GM12874 (cell line): ENCODE measurements around the gene SYTL2.

Experiments used
- CTCF ChIP-seq: IDR thresholded peaks from 2 replicates; pipeline ENCODE4 v1.5.1; 2011; ENCODE audit warnings: low read depth, mild to moderate bottlenecking, control low read depth, low read length, moderate library complexity; ENCODE audit not compliant: insufficient read depth

The SYTL2 gene, protein sequence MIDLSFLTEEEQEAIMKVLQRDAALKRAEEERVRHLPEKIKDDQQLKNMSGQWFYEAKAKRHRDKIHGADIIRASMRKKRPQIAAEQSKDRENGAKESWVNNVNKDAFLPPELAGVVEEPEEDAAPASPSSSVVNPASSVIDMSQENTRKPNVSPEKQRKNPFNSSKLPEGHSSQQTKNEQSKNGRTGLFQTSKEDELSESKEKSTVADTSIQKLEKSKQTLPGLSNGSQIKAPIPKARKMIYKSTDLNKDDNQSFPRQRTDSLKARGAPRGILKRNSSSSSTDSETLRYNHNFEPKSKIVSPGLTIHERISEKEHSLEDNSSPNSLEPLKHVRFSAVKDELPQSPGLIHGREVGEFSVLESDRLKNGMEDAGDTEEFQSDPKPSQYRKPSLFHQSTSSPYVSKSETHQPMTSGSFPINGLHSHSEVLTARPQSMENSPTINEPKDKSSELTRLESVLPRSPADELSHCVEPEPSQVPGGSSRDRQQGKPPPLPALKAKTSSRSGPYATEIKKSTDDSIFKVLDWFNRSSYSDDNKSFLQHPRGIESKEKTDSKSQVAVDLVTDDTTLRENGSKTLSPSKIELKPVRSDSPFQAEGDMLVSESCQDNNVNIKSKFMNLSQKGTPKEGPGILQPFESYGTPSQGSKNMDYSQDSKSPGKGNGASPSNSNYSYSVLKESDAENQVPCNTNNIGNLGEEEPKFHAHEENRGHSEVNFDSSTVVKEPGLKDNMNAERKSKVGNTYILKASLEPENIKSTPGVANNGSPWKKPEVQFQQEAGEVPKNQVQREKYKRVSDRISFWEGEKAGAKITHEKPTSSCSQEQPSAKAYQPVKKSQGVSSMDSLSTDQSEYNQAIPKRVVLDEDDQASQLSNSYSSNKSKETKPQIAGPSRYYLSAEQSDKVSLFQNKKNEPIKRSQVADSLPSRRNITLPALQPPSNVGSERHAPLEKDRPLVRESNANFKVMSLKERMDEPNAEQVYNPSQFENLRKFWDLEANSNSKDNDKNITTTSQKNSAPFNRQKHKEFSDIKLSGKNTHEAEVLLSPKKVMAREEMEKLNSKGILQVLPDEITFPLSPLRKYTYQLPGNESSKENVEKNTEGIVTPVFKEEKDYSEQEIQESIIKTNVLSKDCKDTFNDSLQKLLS (N-terminal part only)

GRCh38 chr11:85810871-85811611, at the start of gene SYTL2:
TSS of gene SYTL2 (minus strand) at chr11:85811141. CDS start at chr11:85757725, 53,416 bp downstream.
- no peak for TF ChIP-seq CTCF

DNA sequence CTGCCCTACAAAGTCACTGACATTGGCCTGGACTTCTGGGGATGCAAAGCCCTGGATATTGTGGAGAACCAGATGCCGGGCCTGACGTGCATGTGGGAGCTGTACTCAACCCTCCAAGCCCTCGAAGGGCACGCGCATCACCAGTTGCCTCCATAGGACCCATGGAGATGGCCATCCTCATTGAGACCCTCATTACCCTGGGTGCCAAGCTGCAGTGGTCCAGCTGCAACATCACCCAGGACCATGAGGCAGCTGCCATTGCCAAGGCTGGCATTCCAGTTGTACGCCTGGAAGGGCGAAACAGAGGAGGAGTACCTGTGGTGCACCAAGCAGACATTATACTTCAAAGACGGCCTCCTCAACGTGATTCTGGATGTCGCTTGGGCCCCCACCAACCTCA, 46.2 kb upstream of the SYTL2 start:
- no peak for TF ChIP-seq CTCF

DNA sequence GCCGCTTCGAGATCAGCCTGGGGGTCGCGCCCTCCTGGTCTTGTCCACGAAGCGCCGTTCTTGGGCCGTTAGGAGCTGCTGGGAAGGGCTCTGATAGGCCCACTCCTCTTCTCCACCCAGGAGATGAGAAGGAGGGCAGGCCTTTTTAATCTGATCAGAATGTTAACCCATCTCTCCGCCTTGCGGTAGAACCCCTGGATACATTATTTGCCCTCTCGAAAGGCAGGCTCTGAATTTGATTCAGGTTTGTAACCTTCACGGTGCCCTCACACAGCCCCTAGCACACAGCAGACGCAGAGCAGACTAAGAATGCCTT, 44.4 kb upstream of the SYTL2 start, which contains the start of gene CCDC83:
CCDC83 (plus strand) TSS at position 43 of the 316 bp plus-strand sequence. CDS start 9,741 bp downstream, outside the sequence.
- no peak for TF ChIP-seq CTCF

DNA sequence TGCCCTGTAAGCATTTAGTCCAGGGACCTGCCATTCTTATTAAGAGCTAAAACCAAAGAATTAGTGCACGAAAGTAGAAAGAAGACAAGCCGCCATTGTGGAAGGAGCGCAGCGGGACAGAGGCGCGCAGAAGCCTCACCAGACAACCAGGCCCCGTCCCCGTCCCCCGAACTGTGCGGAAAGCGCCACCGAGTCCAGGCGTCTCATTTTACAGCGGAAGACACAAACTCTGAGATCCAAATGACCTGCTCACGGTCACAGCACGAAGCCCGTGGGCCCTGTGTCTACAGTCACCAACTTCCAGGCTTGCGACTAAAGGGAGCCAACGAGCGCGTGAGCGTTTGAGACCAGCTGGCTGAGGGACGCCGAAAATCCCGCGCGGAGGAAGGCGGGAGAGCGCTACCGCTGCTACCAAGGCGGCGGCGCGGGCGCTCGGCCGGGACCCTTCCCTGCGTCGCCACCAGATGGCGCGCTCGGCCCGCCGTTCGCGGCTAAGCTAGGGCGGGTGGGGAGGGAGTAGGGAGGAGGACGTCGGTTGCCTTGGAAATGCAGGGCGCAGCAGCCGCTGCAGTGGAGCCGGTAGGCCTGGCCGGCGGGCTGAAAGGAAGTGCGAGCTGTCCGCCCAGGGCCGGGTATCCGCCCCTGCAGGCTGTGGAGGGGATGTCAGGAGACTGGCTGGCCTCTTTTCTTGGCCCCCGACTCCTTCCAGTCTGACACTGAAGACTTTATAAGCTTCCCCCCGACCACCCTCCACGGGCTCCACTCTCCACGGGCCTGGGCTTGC, 43.8 kb upstream of the SYTL2 start:
- TF ChIP-seq CTCF = peak; percentile 87

DNA sequence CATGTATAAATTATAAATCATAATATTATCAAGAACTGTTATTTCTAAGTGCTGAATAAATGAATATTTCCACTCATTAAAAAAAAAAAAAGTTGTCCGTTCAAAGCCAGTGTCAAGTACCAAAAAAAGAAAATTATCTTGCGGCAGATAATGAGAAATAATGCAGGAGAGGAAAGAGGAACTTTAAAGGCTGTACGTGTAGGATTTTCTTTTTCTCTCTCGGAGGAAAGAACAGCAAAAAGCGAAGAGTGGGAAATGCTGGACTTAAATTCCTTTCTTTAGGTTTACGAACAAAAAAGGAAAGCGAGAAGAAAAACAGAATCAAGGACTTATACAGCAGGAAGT, 43.2 kb upstream of the SYTL2 start:
- TF ChIP-seq CTCF = no peak

- TF ChIP-seq CTCF = no peak
These were observed 37.6 kb upstream of the SYTL2 start for GRCh38 chr11:85848556-85848955.
